ENCODE measurements around the gene DACH2. TPM values are rescaled to one million over a fixed set of nuclear protein-coding genes. Genes with fewer than 3 reads are reported as not detected.

DACH2 gene
- total and polyA plus RNA-seq, 9 of the 15 experiments (the other 6 are each of a cell fraction or from before 2014, with no cell fraction given) = not detected

DNA sequence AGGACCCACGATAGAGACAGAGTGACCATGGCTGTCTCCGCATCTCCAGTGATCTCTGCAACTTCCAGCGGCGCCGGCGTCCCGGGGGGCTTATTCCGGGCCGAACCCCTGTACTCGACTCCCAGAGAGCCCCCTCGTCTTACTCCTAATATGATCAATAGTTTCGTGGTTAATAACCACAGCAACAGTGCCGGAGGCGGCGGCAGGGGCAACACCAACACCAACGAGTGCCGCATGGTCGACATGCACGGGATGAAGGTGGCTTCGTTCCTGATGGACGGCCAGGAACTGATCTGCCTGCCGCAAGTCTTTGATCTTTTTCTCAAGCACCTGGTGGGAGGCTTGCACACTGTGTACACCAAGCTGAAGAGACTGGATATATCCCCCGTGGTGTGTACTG is 343 bp downstream of the DACH2 start:
- Histone ChIP-seq H3K4me2 (ENCODE audit: insufficient read depth, low read length) (no peak overlapping the region), H3K9ac (ENCODE audit: insufficient read depth in 1 of 2, low read depth in 2 of 2, low read length in 2 of 2) (no peak overlapping the region), H3K9me1 (ENCODE audit: control insufficient read depth, insufficient read depth, low read length) (no peaks in the 10 kb centered on the region), H3K9me3 (replicated peaks; ENCODE audit: control insufficient read depth, insufficient read depth, low read depth, low read length) (no peaks in the 10 kb centered on the region), H3K4me3 (no peak overlapping the region), H4K20me1 (replicated peaks; ENCODE audit: control insufficient read depth, insufficient read depth, low read length) (no peaks in the 10 kb centered on the region), H2AFZ (ENCODE audit: low read depth, low read length) (no peak overlapping the region), H3K27ac (ENCODE audit: extremely low read depth, low read depth, low read length) (no peak overlapping the region), H3K27me3 (ENCODE audit: control insufficient read depth in 2 of 2, insufficient read depth in 2 of 2, low read length in 2 of 2) (peaks cover 0 to 6% of the 10 kb centered on the region in 2 experiments; a peak in 1 of 5 replicates), H3K4me1 (replicated peaks in 1 of 2; ENCODE audit: control insufficient read depth in 2 of 2, insufficient read depth in 2 of 2, low read length in 2 of 2) (no peaks in the 10 kb centered on the region; a peak in 1 of 5 replicates), H3K36me3 (ENCODE audit: control insufficient read depth, insufficient read depth, low read length) (no peaks in the 10 kb centered on the region), H3K79me2 (ENCODE audit: control insufficient read depth, insufficient read depth, low read length) (no peaks in the 10 kb centered on the region)
- BruUV-seq (replicated peaks) = no TSS peak
- ChIA-PET POLR2A (no interaction called here), CTCF (ENCODE audit: low intra/inter-chr PET ratio) (no interaction called here)
- intact Hi-C loops (cut with micrococcal nuclease) = no loop called here
- in situ Hi-C loops (cut with MboI) = no loop called here
- DNase-seq (ENCODE audit: extremely low read depth in 1 of 4, low spot score in 3 of 4) (no peak), ATAC-seq (no peak), FAIRE-seq (no peak)
- TF ChIP-seq ZNF785 (CRISPR knock-in tag; IDR thresholded peaks at IDR 0.05) = no peak
- TF ChIP-seq ZNF444 (CRISPR knock-in tag; IDR thresholded peaks at IDR 0.05) = no peak
- no peak for TF ChIP-seq HCFC1 (IDR thresholded peaks at IDR 0.05; ENCODE audit: low read depth, low read length)
- WGBS (ENCODE audit: insufficient coverage, low coverage, missing lambda C conversion rate) = 5% methylated on average over 22 of the region's 23 CpGs

DNA sequence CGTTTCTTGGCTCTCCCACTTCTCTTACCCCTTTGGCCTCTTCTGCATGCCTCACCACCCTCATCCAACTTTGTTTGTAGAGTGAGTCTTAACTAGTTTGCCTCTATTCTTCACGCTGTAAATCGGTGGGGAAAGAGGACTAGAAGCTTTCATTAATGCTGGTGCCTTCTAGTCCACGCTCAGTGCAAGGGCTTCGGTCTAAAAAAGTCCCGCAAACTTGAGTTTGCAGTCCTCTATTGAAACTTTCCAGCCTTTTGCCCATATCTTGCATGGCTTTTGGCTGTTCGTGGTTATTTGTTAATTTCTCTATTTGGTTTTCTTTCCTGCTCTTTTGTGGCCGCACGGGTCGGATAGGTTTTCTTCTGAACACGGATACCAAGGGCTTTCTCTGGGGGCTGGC is 868 bp downstream of the DACH2 start:
- no peak overlapping the region for H3K9ac ChIP-seq (ENCODE audit: insufficient read depth in 1 of 2, low read depth in 2 of 2, low read length in 2 of 2)
- intact Hi-C loops (cut with micrococcal nuclease) (no loop called here), in situ Hi-C loops (cut with MboI) (no loop called here)
- H3K79me2 ChIP-seq (ENCODE audit: control insufficient read depth, insufficient read depth, low read length) = no peaks in the 10 kb centered on the region
- H3K4me2 ChIP-seq (ENCODE audit: insufficient read depth, low read length) = no peak overlapping the region
- no peaks in the 10 kb centered on the region for H3K36me3 ChIP-seq (ENCODE audit: control insufficient read depth, insufficient read depth, low read length)
- no peak overlapping the region for H3K27ac ChIP-seq (ENCODE audit: extremely low read depth, low read depth, low read length)
- H2AFZ ChIP-seq (ENCODE audit: low read depth, low read length) = no peak overlapping the region
- no peaks in the 10 kb centered on the region for H3K9me3 ChIP-seq (replicated peaks; ENCODE audit: control insufficient read depth, insufficient read depth, low read depth, low read length)
- ChIA-PET CTCF (ENCODE audit: low intra/inter-chr PET ratio) (no interaction called here), POLR2A (no interaction called here)
- 1% methylated on average over 7 of the region's 11 CpGs for WGBS (ENCODE audit: insufficient coverage, low coverage, missing lambda C conversion rate)
- H3K4me3 ChIP-seq = no peak overlapping the region
- H3K9me1 ChIP-seq (ENCODE audit: control insufficient read depth, insufficient read depth, low read length) = no peaks in the 10 kb centered on the region
- DNase-seq (ENCODE audit: extremely low read depth in 1 of 4, low spot score in 3 of 4) (no peak), FAIRE-seq (no peak), ATAC-seq (no peak)
- no TSS peak for BruUV-seq (replicated peaks)
- H3K4me1 ChIP-seq (replicated peaks in 1 of 2; ENCODE audit: control insufficient read depth in 2 of 2, insufficient read depth in 2 of 2, low read length in 2 of 2) = no peaks in the 10 kb centered on the region; a peak in 1 of 5 replicates
- peaks cover 0 to 6% of the 10 kb centered on the region in 2 experiments; a peak in 1 of 5 replicates for H3K27me3 ChIP-seq (ENCODE audit: control insufficient read depth in 2 of 2, insufficient read depth in 2 of 2, low read length in 2 of 2)
- H4K20me1 ChIP-seq (replicated peaks; ENCODE audit: control insufficient read depth, insufficient read depth, low read length) = no peaks in the 10 kb centered on the region
- TF ChIP-seq RBM14 (IDR thresholded peaks at IDR 0.05; ENCODE audit: borderline replicate concordance, insufficient read depth, low read depth, low read length) (no peak), ZNF354B (CRISPR knock-in tag; IDR thresholded peaks at IDR 0.05) (no peak), PYGO2 (tag; IDR thresholded peaks at IDR 0.05) (no peak), ZNF589 (CRISPR knock-in tag; IDR thresholded peaks at IDR 0.05; ENCODE audit: low read depth) (no peak), ZNF133 (CRISPR knock-in tag; IDR thresholded peaks at IDR 0.05) (no peak), ZNF740 (CRISPR knock-in tag; IDR thresholded peaks at IDR 0.05) (no peak), ZNF740 (tag; IDR thresholded peaks at IDR 0.05) (no peak), ZNF586 (CRISPR knock-in tag; conservative IDR thresholded peaks at IDR 0.05) (no peak), ZNF644 (tag; IDR thresholded peaks at IDR 0.05; ENCODE audit: low read depth) (no peak), MYBL2 (IDR thresholded peaks at IDR 0.05; ENCODE audit: low read depth) (no peak), MYBL2 (CRISPR knock-in tag; IDR thresholded peaks at IDR 0.05; ENCODE audit: borderline replicate concordance) (no peak)
- TF ChIP-seq, protein P1, sequence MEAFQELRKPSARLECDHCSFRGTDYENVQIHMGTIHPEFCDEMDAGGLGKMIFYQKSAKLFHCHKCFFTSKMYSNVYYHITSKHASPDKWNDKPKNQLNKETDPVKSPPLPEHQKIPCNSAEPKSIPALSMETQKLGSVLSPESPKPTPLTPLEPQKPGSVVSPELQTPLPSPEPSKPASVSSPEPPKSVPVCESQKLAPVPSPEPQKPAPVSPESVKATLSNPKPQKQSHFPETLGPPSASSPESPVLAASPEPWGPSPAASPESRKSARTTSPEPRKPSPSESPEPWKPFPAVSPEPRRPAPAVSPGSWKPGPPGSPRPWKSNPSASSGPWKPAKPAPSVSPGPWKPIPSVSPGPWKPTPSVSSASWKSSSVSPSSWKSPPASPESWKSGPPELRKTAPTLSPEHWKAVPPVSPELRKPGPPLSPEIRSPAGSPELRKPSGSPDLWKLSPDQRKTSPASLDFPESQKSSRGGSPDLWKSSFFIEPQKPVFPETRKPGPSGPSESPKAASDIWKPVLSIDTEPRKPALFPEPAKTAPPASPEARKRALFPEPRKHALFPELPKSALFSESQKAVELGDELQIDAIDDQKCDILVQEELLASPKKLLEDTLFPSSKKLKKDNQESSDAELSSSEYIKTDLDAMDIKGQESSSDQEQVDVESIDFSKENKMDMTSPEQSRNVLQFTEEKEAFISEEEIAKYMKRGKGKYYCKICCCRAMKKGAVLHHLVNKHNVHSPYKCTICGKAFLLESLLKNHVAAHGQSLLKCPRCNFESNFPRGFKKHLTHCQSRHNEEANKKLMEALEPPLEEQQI (IDR thresholded peaks at IDR 0.05) = no peak

All from K562 (cell line).